HEK293T (cell line): Measurements from ENCODE around the gene MT1F.

Experiments used
- ARNT ChIP-seq: fragments of 450-650 bp; IDR thresholded peaks from 2 replicates; pipeline ENCODE4 v1.6.1; 2017; ENCODE audit warnings: mild to moderate bottlenecking
- BHLHE40 ChIP-seq: fragments of 450-650 bp; IDR thresholded peaks from 2 replicates; pipeline ENCODE4 v1.6.1; 2016; ENCODE audit warnings: mild to moderate bottlenecking, moderate library complexity, borderline replicate concordance
- FOXA1 ChIP-seq: fragments of 450-650 bp; IDR thresholded peaks from 2 replicates; pipeline ENCODE4 v1.6.1; 2016; ENCODE audit warnings: mild to moderate bottlenecking
- FOXK2 ChIP-seq: fragments of 450-650 bp; IDR thresholded peaks from 2 replicates; pipeline ENCODE4 v1.6.1; 2016; ENCODE audit warnings: mild to moderate bottlenecking
- FOXM1 ChIP-seq: fragments of 450-650 bp; IDR thresholded peaks from 2 replicates; pipeline ENCODE4 v1.6.1; 2017; ENCODE audit warnings: mild to moderate bottlenecking, borderline replicate concordance

- TF ChIP-seq FOXA1 (no peak), ARNT (no peak), BHLHE40 (no peak), FOXM1 (no peak), FOXK2 (no peak)
Observed at GRCh38 chr16:56630134-56630533, 27.6 kb upstream of the MT1F start.
